NT2/D1 (cell line): ENCODE results near the gene DECR2.

Experiments used
- YY1 ChIP-seq: IDR thresholded peaks from 2 replicates; pipeline ENCODE4 v1.6.1; 2011; ENCODE audit not compliant: insufficient read length, insufficient read depth
- ZNF274 ChIP-seq: IDR thresholded peaks from 2 replicates; pipeline ENCODE4 v1.6.1; 2011; ENCODE audit warnings: mild to moderate bottlenecking, low read depth, low read length

- TF ChIP-seq YY1, result no peak
- TF ChIP-seq ZNF274, result no peak
Observed at GRCh38 chr16:366476-366875, 35.2 kb upstream of the DECR2 start.
